Left lung (tissue), 10 donors: ENCODE data around the gene LCN10. TPM values are rescaled to one million over a fixed set of nuclear protein-coding genes. Genes with fewer than 3 reads are reported as not detected.

Experiments used
- ATAC-seq: fragments of 200-7000 bp; cut with Tn5 transposase; one replicate; pipeline ENCODE4 v1.9.1; 2020; ENCODE audit warnings: moderate library complexity
- DNase-seq, 4 donors: peaks; one replicate each; pipeline ENCODE4 v3.0.0-alpha.2; 2013 to 2020
- H3K27ac ChIP-seq, 2 donors: fragments of 200-600 bp; sonication (generic) in 1 of 2; one replicate each; pipeline versions ENCODE4 v1.5.0 to v1.8.0; 2020 to 2021
- H3K27me3 ChIP-seq, 2 donors: fragments of 200-600 bp; sonication (generic) in 1 of 2; one replicate each; pipeline versions ENCODE4 v1.5.0 to v1.8.0; 2020 to 2021
- H3K36me3 ChIP-seq, 2 donors: fragments of 200-600 bp; sonication (generic) in 1 of 2; one replicate each; pipeline versions ENCODE4 v1.5.0 to v1.8.0; 2020 to 2021
- H3K4me1 ChIP-seq, 2 donors: fragments of 200-600 bp; one replicate each; pipeline ENCODE4 v1.8.0; 2021
- H3K4me3 ChIP-seq, 2 donors: fragments of 200-600 bp; sonication (generic) in 1 of 2; one replicate each; pipeline versions ENCODE4 v1.5.0 to v1.8.0; 2020 to 2021; ENCODE audit warnings: mild to moderate bottlenecking in 1 of 2
- H3K9me3 ChIP-seq, 2 donors: fragments of 200-600 bp; sonication (generic) in 1 of 2; one replicate each; pipeline versions ENCODE4 v1.5.0 to v1.8.0; 2020 to 2021
- CTCF ChIP-seq, 2 donors: fragments of 200-600 bp; sonication (generic) in 1 of 2; IDR thresholded peaks; one replicate each; pipeline versions ENCODE4 v1.5.0 to v1.8.0; 2021; ENCODE audit warnings: antibody characterized with exemption in 2 of 2
- intact Hi-C, 2 donors: fragments of 100-400 bp; cut with DNase I; formaldehyde crosslinking; loops; one replicate each; pipeline versions ENCODE4 v1.11.2 to v1.14.2; 2022
- polyA plus RNA-seq, 6 donors: library from polyadenylated mRNA; unstranded; fragments of 120-200 nt; gene quantifications; one replicate each; pipeline ENCODE4 v1.2.1, GENCODE V29; 2013; ENCODE audit not compliant: insufficient read length in 6 of 6
- total RNA-seq, 2 donors: library from RNA; stranded (reverse); fragmentation: NEBNext Ultra II Directional; extraction: Animal tissue kit (Norgen Biotek cat#: 25700); gene quantifications; one replicate each; pipeline ENCODE4 v1.2.1, GENCODE V29; 2021
- donor health status: DM: no; HTN: yes; CAD: no.
- donor health status: DM: no; HTN: no; CAD: no.

LCN10 gene
- total and polyA plus RNA-seq, 8 donors, result 0.11 to 10.0 (median 0.28) TPM; not detected in 2

GRCh38 chr9:136694163-136694871 is 48.4 kb downstream of the LCN10 start:
- ATAC-seq (peak; percentile 68), DNase-seq (peak in 3 of 4 donors; percentile 55 to 94 (median 67))
- peak; percentile 60 to 85 for TF ChIP-seq CTCF (IDR thresholded peaks at IDR 0.05)
- H3K4me1 ChIP-seq, result peaks cover 16 to 82% of the 10 kb centered on the region in 2 donors
- H3K27me3 ChIP-seq, result no peaks in the 10 kb centered on the region
- intact Hi-C loops, result no loop called here
- peak overlapping the region; percentile 65 to 70 for H3K27ac ChIP-seq
- no peaks in the 10 kb centered on the region for H3K36me3 ChIP-seq
- H3K9me3 ChIP-seq, result no peaks in the 10 kb centered on the region
- no peak overlapping the region for H3K4me3 ChIP-seq

GRCh38 chr9:136693490-136694162 is 49.1 kb downstream of the LCN10 start:
- DNase-seq (peak in 2 of 4 donors; percentile 85 to 91), ATAC-seq (peak; percentile 74)
- no peaks in the 10 kb centered on the region for H3K9me3 ChIP-seq
- no peak overlapping the region for H3K4me3 ChIP-seq
- intact Hi-C loops, result no loop called here
- H3K36me3 ChIP-seq, result no peaks in the 10 kb centered on the region
- H3K4me1 ChIP-seq, result peaks cover 16 to 82% of the 10 kb centered on the region in 2 donors
- no peak for TF ChIP-seq CTCF (IDR thresholded peaks at IDR 0.05)
- peak overlapping the region; percentile 65 to 70 for H3K27ac ChIP-seq
- no peaks in the 10 kb centered on the region for H3K27me3 ChIP-seq

GRCh38 chr9:136693135-136693489 is 49.6 kb downstream of the LCN10 start:
- TF ChIP-seq CTCF (IDR thresholded peaks at IDR 0.05), result no peak
- Histone ChIP-seq H3K27ac (peak overlapping the region; percentile 65 to 70), H3K4me3 (no peak overlapping the region), H3K4me1 (peaks cover 18 to 82% of the 10 kb centered on the region in 2 donors), H3K36me3 (no peaks in the 10 kb centered on the region), H3K27me3 (no peaks in the 10 kb centered on the region), H3K9me3 (no peaks in the 10 kb centered on the region)
- intact Hi-C loops, result no loop called here
- DNase-seq (no peak), ATAC-seq (no peak)

- Histone ChIP-seq H3K4me1 (peaks cover 17 to 82% of the 10 kb centered on the region in 2 donors), H3K4me3 (no peak overlapping the region), H3K36me3 (no peaks in the 10 kb centered on the region), H3K27ac (peak overlapping the region in 1 of 2 donors; percentile 70), H3K9me3 (no peaks in the 10 kb centered on the region), H3K27me3 (no peaks in the 10 kb centered on the region)
- no peak for DNase-seq
- intact Hi-C loops, result no loop called here
- no peak for ATAC-seq
- no peak for TF ChIP-seq CTCF (IDR thresholded peaks at IDR 0.05)
Observed at GRCh38 chr9:136692185-136693134, 50.3 kb downstream of the LCN10 start.
